K562 (cell line): ENCODE results near the gene CDCA7. TPM values are rescaled to one million over a fixed set of nuclear protein-coding genes. Genes with fewer than 3 reads are reported as not detected.

ENCODE experiments used
- ARID2 ChIP-seq: fragments of 450-650 bp; IDR thresholded peaks from 2 replicates; pipeline ENCODE4 v1.6.1; 2017; ENCODE audit warnings: antibody characterized with exemption, mild to moderate bottlenecking
- C11orf30 ChIP-seq: fragments of 450-650 bp; IDR thresholded peaks from 2 replicates; pipeline ENCODE4 v1.6.1; 2016; ENCODE audit warnings: low read depth, mild to moderate bottlenecking
- CAMTA2 ChIP-seq: fragments of 250-450 bp; sonication (Bioruptor Pico); conservative IDR thresholded peaks from 2 replicates; pipeline ENCODE4 v1.5.1; 2022
- CBX3 ChIP-seq, 2 experiments: IDR thresholded peaks; 1 replicate in 1 of 2; 2 replicates in 1 of 2; pipeline ENCODE4 v1.6.1; 2012; ENCODE audit warnings: inconsistent platforms in 2 of 2, low read length in 2 of 2, borderline replicate concordance in 1 of 2, control low read depth in 1 of 2
- ETV5 ChIP-seq: sonication (generic); formaldehyde crosslinking; IDR thresholded peaks from 2 replicates; pipeline ENCODE4 v1.4.0; 2020; ENCODE audit warnings: low read depth, mild to moderate bottlenecking, missing genetic modification reagents
- EWSR1 ChIP-seq: fragments of 450-650 bp; IDR thresholded peaks from 2 replicates; pipeline ENCODE4 v1.6.1; 2018; ENCODE audit warnings: borderline replicate concordance, mild to moderate bottlenecking, low read depth, moderate library complexity; ENCODE audit not compliant: partially characterized antibody
- FOXJ2 ChIP-seq: fragments of 200-800 bp; sonication (Bioruptor generic); IDR thresholded peaks from 2 replicates; pipeline ENCODE4 v1.6.1; 2016; ENCODE audit warnings: missing genetic modification characterization, missing compliant biosample characterization
- FOXM1 ChIP-seq, 2 experiments: fragments of 450-650 bp in 1 of 2; sonication (generic) in 1 of 2; formaldehyde crosslinking in 1 of 2; IDR thresholded peaks; 2 replicates each; pipeline versions ENCODE4 v1.6.1 to v1.9.0; 2017 to 2022; ENCODE audit warnings: low read depth in 2 of 2, mild to moderate bottlenecking in 2 of 2, missing genetic modification reagents in 1 of 2, moderate library complexity in 1 of 2
- MXI1 ChIP-seq: IDR thresholded peaks from 2 replicates; pipeline ENCODE4 v1.6.1; 2011; ENCODE audit warnings: low read depth, mild to moderate bottlenecking, improper control_type of control experiment, low read length
- NFRKB ChIP-seq: fragments of 450-650 bp; IDR thresholded peaks from 2 replicates; pipeline ENCODE4 v1.6.1; 2016; ENCODE audit warnings: low read depth
- NR1H2 ChIP-seq: sonication (generic); formaldehyde crosslinking; IDR thresholded peaks from 2 replicates; pipeline ENCODE4 v1.4.0; 2020; ENCODE audit warnings: mild to moderate bottlenecking, missing genetic modification reagents
- PRMT5 ChIP-seq: sonication (generic); formaldehyde crosslinking; IDR thresholded peaks from 2 replicates; pipeline ENCODE4 v1.5.0; 2020; ENCODE audit warnings: missing genetic modification reagents
- SIX5 ChIP-seq, 2 experiments: IDR thresholded peaks; 2 replicates each; pipeline ENCODE4 v1.6.1; 2011; ENCODE audit warnings: low read length in 2 of 2, borderline replicate concordance in 1 of 2, low read depth in 1 of 2, mild to moderate bottlenecking in 1 of 2, moderate library complexity in 1 of 2; ENCODE audit not compliant: insufficient read depth in 1 of 2
- STAT5B ChIP-seq: fragments of 250-450 bp; sonication (Bioruptor Pico); IDR thresholded peaks from 2 replicates; pipeline ENCODE4 v1.8.0; 2021; ENCODE audit warnings: mild to moderate bottlenecking, inconsistent platforms
- TAF1 ChIP-seq: IDR thresholded peaks from 2 replicates; pipeline ENCODE4 v1.6.1; 2011; ENCODE audit warnings: mild to moderate bottlenecking, low read length, moderate library complexity; ENCODE audit not compliant: insufficient read depth, control insufficient read depth, severe bottlenecking; ENCODE audit errors: extremely low read depth
- TEAD2 ChIP-seq: fragments of 450-650 bp; IDR thresholded peaks from 2 replicates; pipeline ENCODE4 v1.6.1; 2016; ENCODE audit warnings: missing genetic modification characterization, control low read depth, missing compliant biosample characterization
- ZC3H11A ChIP-seq: IDR thresholded peaks from 2 replicates; pipeline ENCODE4 v1.6.1; 2012; ENCODE audit warnings: low read depth, low read length, improper control_type of control experiment
- ZNF212 ChIP-seq: fragments of 450-650 bp; formaldehyde crosslinking; IDR thresholded peaks from 2 replicates; pipeline ENCODE4 v1.4.0; 2020; ENCODE audit warnings: mild to moderate bottlenecking
- ZNF707 ChIP-seq: fragments of 250-450 bp; sonication (Bioruptor Pico); conservative IDR thresholded peaks from 2 replicates; pipeline ENCODE4 v1.8.0; 2022; ENCODE audit warnings: inconsistent platforms, mild to moderate bottlenecking, moderate library complexity
- polyA plus RNA-seq, 8 experiments: library from polyadenylated mRNA; depleted of rRNA in 4 of 8; stranded (reverse) in 5 of 8; unstranded in 3 of 8; fragments of >200 nt; fragmentation: Nextera tagmentation in 2 of 8; fragmentation: Illumina TruSeq in 1 of 8; extraction: Ambion mirVana in 2 of 8; extraction: Trizol in 1 of 8; gene quantifications; 2 replicates each; pipeline versions ENCODE4 v1.2.1 to v1.2.3, GENCODE V29; 2011 to 2014; ENCODE audit warnings: inconsistent platforms in 1 of 8, missing spikeins in 1 of 8
- total RNA-seq, 7 experiments: library from RNA; depleted of rRNA in 6 of 7; stranded (reverse); fragments of >200 nt in 6 of 7; fragmentation: Illumina TruSeq in 2 of 7; extraction: Trizol in 2 of 7; gene quantifications; 2 replicates each; pipeline versions ENCODE4 v1.2.1 to v1.2.3, GENCODE V29; 2011 to 2021; ENCODE audit warnings: low replicate concordance in 1 of 7
- TF ChIP-seq, protein P1 (sequence below): fragments of 250-450 bp; sonication (Bioruptor Pico); IDR thresholded peaks from 2 replicates; pipeline ENCODE4 v1.9.0; 2021; ENCODE audit warnings: mild to moderate bottlenecking, inconsistent platforms
- TF ChIP-seq, protein P2 (sequence below): IDR thresholded peaks from 2 replicates; pipeline ENCODE4 v1.6.1; 2011; ENCODE audit warnings: borderline replicate concordance, low read depth, mild to moderate bottlenecking, moderate library complexity, low read length; ENCODE audit not compliant: insufficient read depth, poor library complexity, severe bottlenecking
- TF ChIP-seq, protein P3 (sequence below): sonication (generic); IDR thresholded peaks from 2 replicates; pipeline ENCODE4 v1.6.1; 2016
- TF ChIP-seq, protein P4 (sequence below): fragments of 450-650 bp; formaldehyde crosslinking; conservative IDR thresholded peaks from 2 replicates; pipeline ENCODE4 v1.4.0; 2022; ENCODE audit warnings: mild to moderate bottlenecking, missing genetic modification characterization

Gene CDCA7
- total and polyA plus RNA-seq, 9 of the 15 experiments (the other 6 are each of a cell fraction or from before 2014, with no cell fraction given): 28.5 to 122 (median 51.0) TPM

DNA sequence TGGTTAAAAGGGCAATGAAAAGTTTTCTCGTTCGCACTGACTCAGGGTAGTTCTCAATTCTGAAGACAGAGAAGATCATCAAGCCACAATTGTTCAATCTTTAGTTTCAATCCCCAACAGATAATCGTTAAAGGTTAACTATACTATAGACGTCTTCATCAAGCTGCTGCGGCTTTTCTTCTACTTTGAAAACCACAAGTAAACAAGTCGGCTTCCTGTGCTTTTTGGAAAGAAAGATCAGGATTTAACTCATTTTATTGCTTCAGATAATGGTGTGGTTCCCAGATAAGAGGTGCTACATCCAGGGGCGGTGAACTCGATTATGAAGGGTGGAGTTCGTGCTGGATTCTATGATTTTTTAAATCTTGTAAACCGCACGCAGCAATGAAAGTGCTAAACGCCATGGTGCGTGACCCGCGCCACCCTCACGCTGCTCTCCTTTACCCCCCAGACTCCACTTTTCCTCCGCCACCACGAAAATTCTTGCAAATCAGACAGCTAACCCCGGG lies 545 bp upstream of the CDCA7 start (continued):
- TF ChIP-seq EWSR1 (no peak), SIX5 (IDR thresholded peaks at IDR 0.05; ENCODE audit: borderline replicate concordance in 1 of 2, insufficient read depth in 1 of 2, low read depth in 1 of 2, low read length in 2 of 2) (no peak), ZC3H11A (no peak), ZNF212 (CRISPR knock-in tag) (no peak), CAMTA2 (CRISPR knock-in tag) (no peak), NFRKB (no peak), ARID2 (no peak), C11orf30 (no peak), NR1H2 (CRISPR knock-in tag) (no peak), TAF1 (no peak), PRMT5 (CRISPR knock-in tag) (no peak), ZNF707 (CRISPR knock-in tag) (no peak), FOXJ2 (tag) (no peak), FOXM1 (IDR thresholded peaks at IDR 0.05; ENCODE audit: low read depth) (no peak), FOXM1 (CRISPR knock-in tag; IDR thresholded peaks at IDR 0.05; ENCODE audit: low read depth) (no peak), CBX3 (IDR thresholded peaks at IDR 0.05; ENCODE audit: borderline replicate concordance in 1 of 2, low read length in 2 of 2) (no peak), STAT5B (CRISPR knock-in tag) (no peak), MXI1 (no peak), TEAD2 (tag) (no peak), ETV5 (CRISPR knock-in tag) (no peak)
- TF ChIP-seq, protein P1, sequence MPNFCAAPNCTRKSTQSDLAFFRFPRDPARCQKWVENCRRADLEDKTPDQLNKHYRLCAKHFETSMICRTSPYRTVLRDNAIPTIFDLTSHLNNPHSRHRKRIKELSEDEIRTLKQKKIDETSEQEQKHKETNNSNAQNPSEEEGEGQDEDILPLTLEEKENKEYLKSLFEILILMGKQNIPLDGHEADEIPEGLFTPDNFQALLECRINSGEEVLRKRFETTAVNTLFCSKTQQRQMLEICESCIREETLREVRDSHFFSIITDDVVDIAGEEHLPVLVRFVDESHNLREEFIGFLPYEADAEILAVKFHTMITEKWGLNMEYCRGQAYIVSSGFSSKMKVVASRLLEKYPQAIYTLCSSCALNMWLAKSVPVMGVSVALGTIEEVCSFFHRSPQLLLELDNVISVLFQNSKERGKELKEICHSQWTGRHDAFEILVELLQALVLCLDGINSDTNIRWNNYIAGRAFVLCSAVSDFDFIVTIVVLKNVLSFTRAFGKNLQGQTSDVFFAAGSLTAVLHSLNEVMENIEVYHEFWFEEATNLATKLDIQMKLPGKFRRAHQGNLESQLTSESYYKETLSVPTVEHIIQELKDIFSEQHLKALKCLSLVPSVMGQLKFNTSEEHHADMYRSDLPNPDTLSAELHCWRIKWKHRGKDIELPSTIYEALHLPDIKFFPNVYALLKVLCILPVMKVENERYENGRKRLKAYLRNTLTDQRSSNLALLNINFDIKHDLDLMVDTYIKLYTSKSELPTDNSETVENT (CRISPR knock-in tag): no peak
- TF ChIP-seq, protein P2, sequence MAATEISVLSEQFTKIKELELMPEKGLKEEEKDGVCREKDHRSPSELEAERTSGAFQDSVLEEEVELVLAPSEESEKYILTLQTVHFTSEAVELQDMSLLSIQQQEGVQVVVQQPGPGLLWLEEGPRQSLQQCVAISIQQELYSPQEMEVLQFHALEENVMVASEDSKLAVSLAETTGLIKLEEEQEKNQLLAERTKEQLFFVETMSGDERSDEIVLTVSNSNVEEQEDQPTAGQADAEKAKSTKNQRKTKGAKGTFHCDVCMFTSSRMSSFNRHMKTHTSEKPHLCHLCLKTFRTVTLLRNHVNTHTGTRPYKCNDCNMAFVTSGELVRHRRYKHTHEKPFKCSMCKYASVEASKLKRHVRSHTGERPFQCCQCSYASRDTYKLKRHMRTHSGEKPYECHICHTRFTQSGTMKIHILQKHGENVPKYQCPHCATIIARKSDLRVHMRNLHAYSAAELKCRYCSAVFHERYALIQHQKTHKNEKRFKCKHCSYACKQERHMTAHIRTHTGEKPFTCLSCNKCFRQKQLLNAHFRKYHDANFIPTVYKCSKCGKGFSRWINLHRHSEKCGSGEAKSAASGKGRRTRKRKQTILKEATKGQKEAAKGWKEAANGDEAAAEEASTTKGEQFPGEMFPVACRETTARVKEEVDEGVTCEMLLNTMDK: no peak
- TF ChIP-seq, protein P3, sequence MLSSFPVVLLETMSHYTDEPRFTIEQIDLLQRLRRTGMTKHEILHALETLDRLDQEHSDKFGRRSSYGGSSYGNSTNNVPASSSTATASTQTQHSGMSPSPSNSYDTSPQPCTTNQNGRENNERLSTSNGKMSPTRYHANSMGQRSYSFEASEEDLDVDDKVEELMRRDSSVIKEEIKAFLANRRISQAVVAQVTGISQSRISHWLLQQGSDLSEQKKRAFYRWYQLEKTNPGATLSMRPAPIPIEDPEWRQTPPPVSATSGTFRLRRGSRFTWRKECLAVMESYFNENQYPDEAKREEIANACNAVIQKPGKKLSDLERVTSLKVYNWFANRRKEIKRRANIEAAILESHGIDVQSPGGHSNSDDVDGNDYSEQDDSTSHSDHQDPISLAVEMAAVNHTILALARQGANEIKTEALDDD: peak; percentile 53; the same call in 1 of the 2 replicates
- TF ChIP-seq, protein P4, sequence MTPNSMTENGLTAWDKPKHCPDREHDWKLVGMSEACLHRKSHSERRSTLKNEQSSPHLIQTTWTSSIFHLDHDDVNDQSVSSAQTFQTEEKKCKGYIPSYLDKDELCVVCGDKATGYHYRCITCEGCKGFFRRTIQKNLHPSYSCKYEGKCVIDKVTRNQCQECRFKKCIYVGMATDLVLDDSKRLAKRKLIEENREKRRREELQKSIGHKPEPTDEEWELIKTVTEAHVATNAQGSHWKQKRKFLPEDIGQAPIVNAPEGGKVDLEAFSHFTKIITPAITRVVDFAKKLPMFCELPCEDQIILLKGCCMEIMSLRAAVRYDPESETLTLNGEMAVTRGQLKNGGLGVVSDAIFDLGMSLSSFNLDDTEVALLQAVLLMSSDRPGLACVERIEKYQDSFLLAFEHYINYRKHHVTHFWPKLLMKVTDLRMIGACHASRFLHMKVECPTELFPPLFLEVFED (CRISPR knock-in tag): 0 out of 2 replicates have a peak, but pooled peaks have one; percentile 11
